SK-N-MC (cell line): ENCODE measurements around the gene RBMS1.

ENCODE experiments used
- EZH2 ChIP-seq: fragments of 200-600 bp; sonication (generic); IDR thresholded peaks from one replicate; pipeline ENCODE4 v1.6.1; 2017; ENCODE audit warnings: antibody characterized with exemption
- FOXP2 ChIP-seq: optimal IDR thresholded peaks from 2 replicates; pipeline ENCODE3; 2011; ENCODE audit warnings: mild to moderate bottlenecking, moderate library complexity; ENCODE audit not compliant: insufficient read depth; ENCODE audit errors: extremely low read length, control extremely low read depth
- POLR2AphosphoS5 ChIP-seq: IDR thresholded peaks from 2 replicates; pipeline ENCODE4 v1.6.1; 2012; ENCODE audit warnings: mild to moderate bottlenecking, low read depth, low read length, borderline replicate concordance

GRCh38 chr2:160352500-160352899, 141.1 kb downstream of the RBMS1 start:
- no peak for TF ChIP-seq POLR2AphosphoS5
- no peak for TF ChIP-seq EZH2
- no peak for TF ChIP-seq FOXP2
